Psoas muscle (tissue), 8 donors: Measurements from ENCODE around the gene HMGN4. TPM values are rescaled to one million over a fixed set of nuclear protein-coding genes. Genes with fewer than 3 reads are reported as not detected.

Experiments used
- ATAC-seq, 4 donors: fragments of 200-7000 bp; cut with Tn5 transposase; one replicate each; pipeline ENCODE4 v1.9.1; 2020; ENCODE audit warnings: moderate library complexity in 3 of 4, mild to moderate bottlenecking in 2 of 4
- DNase-seq, 2 donors: peaks; one replicate each; pipeline ENCODE4 v3.0.0-alpha.2; 2020
- H3K27ac ChIP-seq: fragments of 200-600 bp; one replicate; pipeline ENCODE4 v1.8.0; 2022
- H3K27me3 ChIP-seq, 3 donors: fragments of 200-600 bp in 1 of 3; one replicate each; pipeline versions ENCODE4 v1.6.1 to v1.8.0; 2013 to 2022; ENCODE audit warnings: low read length in 2 of 3, mild to moderate bottlenecking in 2 of 3, moderate library complexity in 1 of 3; ENCODE audit not compliant: insufficient read depth in 3 of 3
- H3K36me3 ChIP-seq, 2 donors: fragments of 200-600 bp in 1 of 2; one replicate each; pipeline versions ENCODE4 v1.6.1 to v1.8.0; 2013 to 2022; ENCODE audit warnings: low read depth in 1 of 2, mild to moderate bottlenecking in 1 of 2, moderate library complexity in 1 of 2; ENCODE audit not compliant: insufficient read depth in 1 of 2
- H3K4me1 ChIP-seq: fragments of 200-600 bp; one replicate; pipeline ENCODE4 v1.8.0; 2022
- H3K4me3 ChIP-seq: fragments of 200-600 bp; one replicate; pipeline ENCODE4 v1.8.0; 2022; ENCODE audit warnings: mild to moderate bottlenecking
- H3K9me3 ChIP-seq: fragments of 200-600 bp; one replicate; pipeline ENCODE4 v1.8.0; 2022
- CTCF ChIP-seq: fragments of 200-600 bp; IDR thresholded peaks from one replicate; pipeline ENCODE4 v1.8.0; 2022; ENCODE audit warnings: antibody characterized with exemption
- WGBS, 3 donors: extraction: QIAGEN DNeasy Blood & Tissue Kit; methylation state at CpG; one replicate each; pipeline versions ENCODE4 v1.1.6 to v1.1.7; 2013; 5-methylcytosine and 5-hydroxymethylcytosine counted together
- intact Hi-C, 2 donors: fragments of 100-400 bp; cut with DNase I; formaldehyde crosslinking; loops; one replicate each; pipeline versions ENCODE4 v1.11.0 to v1.14.2; 2022
- polyA plus RNA-seq, 3 donors: library from polyadenylated mRNA; stranded (reverse); fragments of 200-250 nt; gene quantifications; one replicate each; pipeline ENCODE4 v1.2.3, GENCODE V29; 2013
- total RNA-seq, 4 donors: library from RNA; stranded (reverse); fragmentation: NEBNext Ultra II Directional in 2 of 4; extraction: Animal tissue kit (Norgen Biotek cat#: 25700) in 2 of 4; gene quantifications; one replicate each; pipeline versions ENCODE4 v1.2.1 to v1.2.4, GENCODE V29; 2021 to 2023
- donor health status: healthy with polysubstance abuse.
- donor health status: DM: no; HTN: no; CAD: no; lungs with moderate emphysema.
- donor health status: Bipolar disorder and iron deficiency.
- donor health status: healthy.
- donor health status: DM: yes; HTN: yes; CAD: no.
- donor health status: DM: no; HTN: no; CAD: no.
- donor health status: DM: no; HTN: no; CAD: no.
- donor health status: DM: yes; HTN: yes; CAD: no.

Gene HMGN4
- total and polyA plus RNA-seq, 7 donors = 15.5 to 63.9 (median 29.7) TPM

GRCh38 chr6:26553264-26553634, 15.1 kb downstream of the HMGN4 start:
- Histone ChIP-seq H3K36me3 (no peaks in the 10 kb centered on the region), H3K27ac (peak overlapping the region; percentile 74), H3K4me1 (peaks cover 7% of the 10 kb centered on the region), H3K4me3 (peak overlapping the region; percentile 67), H3K27me3 (no peaks in the 10 kb centered on the region), H3K9me3 (no peaks in the 10 kb centered on the region)
- intact Hi-C loops = loop anchor here in 1 of 2 donors (2.0 to 5.0 kb wide), 2 partner anchors 14 to 226 kb away; partner anchors contain the start of gene HMGN4
- WGBS, 3 donors = 1 to 2% (median 1%) methylated on average over 13 of the region's 13 CpGs
- peak; percentile 82 to 89 (median 83) for ATAC-seq
- TF ChIP-seq CTCF = no peak
- DNase-seq = peak; percentile 58 to 78

GRCh38 chr6:26553635-26554446, 15.7 kb downstream of the HMGN4 start:
- ATAC-seq = peak; percentile 81 to 91 (median 84)
- WGBS, 3 donors = 0 to 1% (median 0%) methylated on average over 19 of the region's 19 CpGs
- intact Hi-C loops = loop anchor here in 1 of 2 donors (2.0 to 5.0 kb wide), 3 partner anchors 15 to 227 kb away; partner anchors contain the start of gene HMGN4
- peak; percentile 77 to 81 for DNase-seq
- Histone ChIP-seq H3K36me3 (no peaks in the 10 kb centered on the region), H3K4me3 (peak overlapping the region; percentile 67), H3K27ac (peak overlapping the region; percentile 74), H3K4me1 (peaks cover 7% of the 10 kb centered on the region), H3K27me3 (no peaks in the 10 kb centered on the region), H3K9me3 (no peaks in the 10 kb centered on the region)
- TF ChIP-seq CTCF = no peak

GRCh38 chr6:26554447-26554696, 16.2 kb downstream of the HMGN4 start:
- DNase-seq (no peak), ATAC-seq (no peak)
- intact Hi-C loops = loop anchor here in 1 of 2 donors (2.0 to 5.0 kb wide), 2 partner anchors 14 to 227 kb away; no protein-coding TSS in a partner anchor
- Histone ChIP-seq H3K27ac (peak overlapping the region; percentile 74), H3K4me1 (peaks cover 7% of the 10 kb centered on the region), H3K4me3 (peak overlapping the region; percentile 67), H3K27me3 (no peaks in the 10 kb centered on the region), H3K36me3 (no peaks in the 10 kb centered on the region), H3K9me3 (no peaks in the 10 kb centered on the region)
- TF ChIP-seq CTCF = no peak
- 15 to 30% (median 16%) methylated on average over 1 of the region's 1 CpG for WGBS, 3 donors

- peak in 1 of 2 donors; percentile 34 for DNase-seq
- no peak for TF ChIP-seq CTCF
- H3K9me3 ChIP-seq = no peaks in the 10 kb centered on the region
- H3K27ac ChIP-seq = peak overlapping the region; percentile 74
- 13 to 19% (median 15%) methylated on average over 27 of the region's 27 CpGs for WGBS, 3 donors
- H3K4me1 ChIP-seq = peaks cover 7% of the 10 kb centered on the region
- no peaks in the 10 kb centered on the region for H3K27me3 ChIP-seq
- peak in 1 of 4 donors; percentile 23 for ATAC-seq
- no peaks in the 10 kb centered on the region for H3K36me3 ChIP-seq
- intact Hi-C loops = loop anchor here in 1 of 2 donors (2.0 to 5.0 kb wide), 3 partner anchors 14 to 243 kb away; no protein-coding TSS in a partner anchor
- H3K4me3 ChIP-seq = peak overlapping the region; percentile 67
Observed at GRCh38 chr6:26554697-26555504, 16.7 kb downstream of the HMGN4 start.
